Bone marrow (tissue), 2 donors: ENCODE results near the gene LRRC23.

Experiments
- DNase-seq, 2 donors: peaks; one replicate each; lab custom pipeline; 2025; lab: John Stamatoyannopoulos, UW

The LRRC23 gene

GRCh38 chr12:6943722-6944380 is 39.2 kb downstream of the LRRC23 start, which contains the start of the genes C12orf57 and RNU7-1:
Gene C12orf57, plus strand, starts transcription at chr12:6944022. Its CDS starts 100 bp downstream, at chr12:6944122.
Gene RNU7-1, plus strand, starts transcription at chr12:6943816.
- DNase-seq = peak; percentile 76 to 89

GRCh38 chr12:6944381-6945186 is 40.0 kb downstream of the LRRC23 start:
- DNase-seq = peak; percentile 76 to 82

- no peak for DNase-seq
Observed at GRCh38 chr12:6945613-6946012, 41.0 kb downstream of the LRRC23 start.

GRCh38 chr12:6946033-6946919 is 41.7 kb downstream of the LRRC23 start:
- no peak for DNase-seq

- no peak for DNase-seq
Observed at GRCh38 chr12:6946920-6947374, 42.3 kb downstream of the LRRC23 start.

- no peak for DNase-seq
Observed at GRCh38 chr12:6947615-6948014, 43.0 kb downstream of the LRRC23 start.

- DNase-seq = no peak
Observed at GRCh38 chr12:6948873-6949594, 44.4 kb downstream of the LRRC23 start.

- no peak for DNase-seq
Observed at GRCh38 chr12:6950401-6950801, 45.8 kb downstream of the LRRC23 start.

GRCh38 chr12:6950811-6951540 is 46.4 kb downstream of the LRRC23 start, which contains the start of gene PTPN6:
Gene PTPN6, plus strand, starts transcription at chr12:6951356. Its CDS starts 157 bp downstream, at chr12:6951513.
- DNase-seq = peak; percentile 56 to 68

- DNase-seq = no peak
Observed at GRCh38 chr12:6951551-6952120, 47.0 kb downstream of the LRRC23 start.

GRCh38 chr12:6952121-6952862 is 47.7 kb downstream of the LRRC23 start:
- no peak for DNase-seq

GRCh38 chr12:6952863-6953441 is 48.3 kb downstream of the LRRC23 start:
- DNase-seq = no peak

GRCh38 chr12:6953442-6954315 is 49.1 kb downstream of the LRRC23 start:
- DNase-seq = peak; percentile 95 to 98

- DNase-seq = no peak
Observed at GRCh38 chr12:6954316-6955107, 49.9 kb downstream of the LRRC23 start.

GRCh38 chr12:6955108-6956020 is 50.7 kb downstream of the LRRC23 start:
- DNase-seq = no peak

- DNase-seq = no peak
Observed at GRCh38 chr12:6956021-6956727, 51.6 kb downstream of the LRRC23 start.
